Left lobe of liver (tissue), 2 donors: ENCODE measurements around the gene MSRB1. TPM values are rescaled to one million over a fixed set of nuclear protein-coding genes. Genes with fewer than 3 reads are reported as not detected.
"Not testable (repeated sequence)": the region's sequence is repeated elsewhere in the genome, so short reads cannot be mapped to it uniquely, and the experiment has no call there.

Experiments used
- ATAC-seq: fragments of 200-7000 bp; cut with Tn5 transposase; one replicate; pipeline ENCODE4 v1.9.1; 2020; ENCODE audit warnings: mild to moderate bottlenecking, moderate library complexity
- DNase-seq: peaks from one replicate; pipeline ENCODE4 v3.0.0-alpha.2; 2020; ENCODE audit warnings: low spot score
- total RNA-seq: library from RNA; stranded (reverse); gene quantifications from one replicate; pipeline ENCODE4 v1.2.1, GENCODE V29; 2021
- donor health status: DM: no; HTN: no; CAD: no; lungs with moderate emphysema.
- donor health status: DM: no; HTN: yes; CAD: no.

The MSRB1 gene
- total RNA-seq, 1 donor from 2014 or later: 124 TPM

- peak; percentile 77 for DNase-seq
- ATAC-seq: peak; percentile 50
These were observed 1.6 kb downstream of the MSRB1 start for GRCh38 chr16:1941162-1942046.

GRCh38 chr16:1940273-1941161 is 2.5 kb downstream of the MSRB1 start:
- DNase-seq (peak; percentile 89), ATAC-seq (peak; percentile 51)

- not testable (repeated sequence) for DNase-seq, ATAC-seq
These were observed 3.2 kb downstream of the MSRB1 start for GRCh38 chr16:1939833-1940232.

GRCh38 chr16:1938910-1939309 is 4.1 kb downstream of the MSRB1 start:
- ATAC-seq: no peak
- no peak for DNase-seq

GRCh38 chr16:1938316-1938715 is 4.7 kb downstream of the MSRB1 start:
- ATAC-seq (peak; percentile 16), DNase-seq (peak; percentile 83)

- no peak for DNase-seq
- no peak for ATAC-seq
These were observed 6.0 kb downstream of the MSRB1 start for GRCh38 chr16:1936945-1937479.

GRCh38 chr16:1933097-1933661 is 9.8 kb downstream of the MSRB1 start:
- DNase-seq (peak; percentile 74), ATAC-seq (peak; percentile 39)

GRCh38 chr16:1932050-1933028 is 10.7 kb downstream of the MSRB1 start:
- DNase-seq (peak; percentile 71), ATAC-seq (peak; percentile 58)

- ATAC-seq (no peak), DNase-seq (no peak)
These were observed 12.7 kb downstream of the MSRB1 start for GRCh38 chr16:1930338-1930720.

GRCh38 chr16:1929578-1930337 is 13.2 kb downstream of the MSRB1 start:
- ATAC-seq (peak; percentile 90), DNase-seq (peak; percentile 91)

- ATAC-seq: peak; percentile 55
- no peak for DNase-seq
These were observed 13.9 kb downstream of the MSRB1 start for GRCh38 chr16:1929105-1929504.

- DNase-seq: no peak
These were observed 16.7 kb downstream of the MSRB1 start for GRCh38 chr16:1926271-1926670.

GRCh38 chr16:1924095-1924494 is 18.9 kb downstream of the MSRB1 start:
- ATAC-seq (no peak), DNase-seq (no peak)

More at GRCh38 chr16:1926271-1926670, 16.7 kb downstream of the MSRB1 start:
- ATAC-seq: no peak

- ATAC-seq (no peak), DNase-seq (no peak)
These were observed 19.5 kb downstream of the MSRB1 start for GRCh38 chr16:1923299-1924034.

- DNase-seq (no peak), ATAC-seq (no peak)
These were observed 20.6 kb downstream of the MSRB1 start for GRCh38 chr16:1922357-1922756.

- no peak for DNase-seq
- peak; percentile 79 for ATAC-seq
These were observed 22.2 kb downstream of the MSRB1 start for GRCh38 chr16:1920727-1921171.

- not testable (repeated sequence) for ATAC-seq
These were observed 22.9 kb downstream of the MSRB1 start for GRCh38 chr16:1920122-1920521.

GRCh38 chr16:1919327-1919998 is 23.5 kb downstream of the MSRB1 start:
- DNase-seq: no peak
- ATAC-seq: peak; percentile 9

More at GRCh38 chr16:1920122-1920521, 22.9 kb downstream of the MSRB1 start:
- DNase-seq: not testable (repeated sequence)
